ENCODE measurements around the gene PDCD2L.
A peak's percentile ranks its signal among the peaks of the same experiment; 100 is the strongest.

Gene PDCD2L

DNA sequence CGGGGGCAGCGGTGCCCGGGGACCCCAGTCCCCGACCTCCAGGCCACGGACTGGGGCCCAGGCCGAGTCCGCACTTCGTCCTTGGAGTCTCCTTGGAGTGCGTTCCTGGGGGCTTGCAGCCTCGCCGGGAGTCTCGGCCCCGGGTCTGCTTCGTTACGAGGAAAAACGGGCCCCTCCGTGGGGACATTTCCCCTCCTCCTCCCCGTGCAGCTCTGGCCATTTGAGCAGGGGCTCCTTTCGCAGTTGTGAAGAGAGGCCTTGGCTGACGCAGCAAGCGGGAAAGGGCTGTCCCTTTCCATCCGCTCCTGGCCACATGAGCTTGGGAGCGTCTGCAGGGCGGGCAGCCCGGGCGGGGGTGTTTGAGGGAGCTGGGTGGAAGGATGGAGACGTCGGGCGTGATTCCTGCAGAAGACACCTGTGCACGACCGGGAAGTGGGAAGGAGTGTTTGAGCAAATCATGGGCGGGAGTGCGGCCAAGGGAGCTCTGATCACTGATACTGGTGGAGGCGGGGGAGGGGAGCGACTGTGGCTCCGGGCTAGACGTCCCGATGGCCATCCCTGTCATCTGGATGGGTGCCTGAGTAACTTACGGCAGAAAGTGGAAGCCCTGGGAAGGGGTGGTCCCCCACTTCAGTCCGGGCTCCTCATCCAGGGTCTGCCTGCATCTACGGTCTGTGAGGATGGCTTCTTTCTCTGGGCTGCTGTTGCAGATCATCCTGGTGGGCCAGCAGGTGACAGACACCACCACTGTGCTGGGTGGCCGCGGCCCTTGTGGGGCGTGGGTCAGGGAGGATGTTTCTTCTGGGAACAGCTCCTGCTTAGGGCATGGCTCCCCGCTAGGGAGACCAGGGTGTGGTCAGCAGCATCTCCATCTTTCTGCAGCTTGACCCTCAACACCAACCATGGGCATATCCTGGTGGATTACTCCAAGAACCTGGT, 38.5 kb upstream of the PDCD2L start (continued):
- TF ChIP-seq ZNF76 (tag by site-specific recombination; IDR thresholded peaks at IDR 0.05; ENCODE audit: borderline replicate concordance, low read depth) (peak; percentile 18; the same call in 1 of the 2 replicates), ZNF777 (tag by site-specific recombination; IDR thresholded peaks at IDR 0.05; ENCODE audit: borderline replicate concordance) (no peak), SETDB1 (IDR thresholded peaks at IDR 0.05; ENCODE audit: insufficient read length, low read length) (no peak), ZFP37 (tag by site-specific recombination; IDR thresholded peaks at IDR 0.05) (0 out of 2 replicates have a peak, but pooled peaks have one; percentile 60), KLF1 (tag by site-specific recombination; IDR thresholded peaks at IDR 0.05) (peak; percentile 49), ZNF10 (tag by site-specific recombination; IDR thresholded peaks at IDR 0.05) (peak; percentile 60; the same call in 1 of the 2 replicates), ZFP41 (tag by site-specific recombination; IDR thresholded peaks at IDR 0.05; ENCODE audit: borderline replicate concordance) (no peak), SP7 (tag by site-specific recombination; IDR thresholded peaks at IDR 0.05) (peak; percentile 68), ZNF398 (tag by site-specific recombination; IDR thresholded peaks at IDR 0.05) (peak; percentile 31; the same call in 1 of the 2 replicates), ZNF157 (tag by site-specific recombination; IDR thresholded peaks at IDR 0.05) (no peak), SCRT1 (tag by site-specific recombination; IDR thresholded peaks at IDR 0.05; ENCODE audit: borderline replicate concordance) (peak; percentile 85), PRDM10 (tag by site-specific recombination; IDR thresholded peaks at IDR 0.05) (peak; percentile 43; the same call in 1 of the 2 replicates), ZSCAN23 (tag by site-specific recombination; IDR thresholded peaks at IDR 0.05) (no peak), SCRT2 (tag by site-specific recombination; IDR thresholded peaks at IDR 0.05) (peak; percentile 87), BCL11A (tag by site-specific recombination; IDR thresholded peaks at IDR 0.05; ENCODE audit: low read depth) (0 out of 2 replicates have a peak, but pooled peaks have one; percentile 40), ZNF596 (tag by site-specific recombination; IDR thresholded peaks at IDR 0.05) (0 out of 2 replicates have a peak, but pooled peaks have one; percentile 8)
- TF ChIP-seq, protein P1, sequence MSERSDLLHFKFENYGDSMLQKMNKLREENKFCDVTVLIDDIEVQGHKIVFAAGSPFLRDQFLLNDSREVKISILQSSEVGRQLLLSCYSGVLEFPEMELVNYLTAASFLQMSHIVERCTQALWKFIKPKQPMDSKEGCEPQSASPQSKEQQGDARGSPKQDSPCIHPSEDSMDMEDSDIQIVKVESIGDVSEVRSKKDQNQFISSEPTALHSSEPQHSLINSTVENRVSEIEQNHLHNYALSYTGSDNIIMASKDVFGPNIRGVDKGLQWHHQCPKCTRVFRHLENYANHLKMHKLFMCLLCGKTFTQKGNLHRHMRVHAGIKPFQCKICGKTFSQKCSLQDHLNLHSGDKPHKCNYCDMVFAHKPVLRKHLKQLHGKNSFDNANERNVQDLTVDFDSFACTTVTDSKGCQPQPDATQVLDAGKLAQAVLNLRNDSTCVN (tag by site-specific recombination; optimal IDR thresholded peaks at IDR 0.05) = peak; percentile 63
